Hepatocyte (in vitro differentiated cells): ENCODE data around the gene KAT14. TPM values are rescaled to one million over a fixed set of nuclear protein-coding genes. Genes with fewer than 3 reads are reported as not detected.

Experiments
- DNase-seq: peaks from one replicate; pipeline ENCODE4 v3.0.0-alpha.2; 2016; ENCODE audit warnings: low spot score
- H2AFZ ChIP-seq: fragments of 200-600 bp; sonication (generic); 2 replicates; pipeline ENCODE4 v1.6.0; 2016; ENCODE audit warnings: antibody characterized with exemption, mild to moderate bottlenecking
- H3K27ac ChIP-seq: fragments of 200-600 bp; sonication (generic); 2 replicates; pipeline ENCODE4 v1.5.1; 2016; ENCODE audit warnings: mild to moderate bottlenecking
- H3K27me3 ChIP-seq: fragments of 200-600 bp; sonication (generic); 2 replicates; pipeline ENCODE4 v1.6.1; 2016
- H3K36me3 ChIP-seq: fragments of 200-600 bp; sonication (generic); replicated peaks from 2 replicates; pipeline ENCODE4 v1.5.1; 2016; ENCODE audit warnings: low read depth; ENCODE audit not compliant: insufficient read depth
- H3K4me1 ChIP-seq: fragments of 200-600 bp; sonication (generic); 2 replicates; pipeline ENCODE4 v1.5.1; 2016; ENCODE audit warnings: mild to moderate bottlenecking, moderate library complexity; ENCODE audit not compliant: insufficient read depth
- H3K4me2 ChIP-seq: fragments of 200-600 bp; sonication (generic); 2 replicates; pipeline ENCODE4 v1.6.0; 2016
- H3K4me3 ChIP-seq: fragments of 200-600 bp; sonication (generic); 2 replicates; pipeline ENCODE4 v1.5.1; 2016; ENCODE audit warnings: mild to moderate bottlenecking
- H3K79me2 ChIP-seq: fragments of 200-600 bp; sonication (generic); 2 replicates; pipeline ENCODE4 v1.6.0; 2017; ENCODE audit warnings: mild to moderate bottlenecking
- H3K9me2 ChIP-seq: fragments of 200-600 bp; sonication (generic); replicated peaks from 2 replicates; pipeline ENCODE4 v1.6.0; 2017; ENCODE audit warnings: mild to moderate bottlenecking; ENCODE audit not compliant: insufficient read depth
- H3K9me3 ChIP-seq: fragments of 200-600 bp; sonication (generic); 2 replicates; pipeline ENCODE4 v1.5.1; 2016; ENCODE audit warnings: low read depth, mild to moderate bottlenecking
- H4K20me1 ChIP-seq: fragments of 200-600 bp; sonication (generic); 2 replicates; pipeline ENCODE4 v1.6.0; 2016; ENCODE audit warnings: mild to moderate bottlenecking; ENCODE audit not compliant: insufficient read depth, poor library complexity, severe bottlenecking
- EZH2 ChIP-seq: fragments of 200-600 bp; sonication (generic); IDR thresholded peaks from 2 replicates; pipeline ENCODE4 v1.6.1; 2016; ENCODE audit warnings: antibody characterized with exemption, mild to moderate bottlenecking, borderline replicate concordance
- EZH2phosphoT487 ChIP-seq: fragments of 200-600 bp; sonication (generic); IDR thresholded peaks from one replicate; pipeline ENCODE4 v1.6.1; 2018; ENCODE audit warnings: antibody characterized with exemption, mild to moderate bottlenecking, low read depth, moderate library complexity; ENCODE audit not compliant: unreplicated experiment, severe bottlenecking
- whole genome bisulfite sequencing: methylation state at CpG from one replicate; pipeline ENCODE4 v1.1.6; 2016; ENCODE audit warnings: low lambda C conversion rate; ENCODE audit errors: missing lambda C conversion rate; 5-methylcytosine and 5-hydroxymethylcytosine counted together
- polyA plus RNA-seq: library from polyadenylated mRNA; unstranded; fragments of >200 nt; fragmentation: Nextera tagmentation; extraction: Ambion mirVana; gene quantifications from 2 replicates; pipeline ENCODE4 v1.2.1, GENCODE V29; 2016
- total RNA-seq: library from RNA; depleted of rRNA; stranded (reverse); fragments of >200 nt; gene quantifications from 2 replicates; pipeline ENCODE4 v1.2.3, GENCODE V29; 2014
- TF ChIP-seq, protein P1 (sequence below): fragments of 200-600 bp; sonication (generic); IDR thresholded peaks from 2 replicates; pipeline ENCODE4 v1.5.1; 2016; ENCODE audit warnings: antibody characterized with exemption, mild to moderate bottlenecking; ENCODE audit not compliant: poor library complexity

KAT14 gene
- total and polyA plus RNA-seq, 2 experiments from 2014 or later: 12.3 to 20.6 TPM

DNA sequence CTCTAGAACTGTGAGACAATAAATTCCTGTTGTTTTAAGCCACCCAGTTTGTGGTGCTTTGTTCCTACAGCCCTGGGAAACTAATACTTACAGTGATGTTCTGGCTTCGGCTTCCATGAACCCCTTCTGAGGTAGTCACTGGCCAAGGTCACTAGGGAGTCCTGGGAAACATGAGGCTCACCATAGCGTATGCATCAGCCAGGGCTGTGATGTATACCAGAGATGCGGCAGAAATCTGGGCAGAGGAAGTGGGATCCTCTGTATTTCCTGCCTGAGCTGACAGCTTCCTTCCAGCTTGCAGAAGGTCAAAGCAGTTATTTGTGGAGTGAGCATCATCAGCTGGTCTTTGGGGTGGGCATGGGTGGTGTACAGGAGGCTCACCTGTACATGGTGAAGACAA, 27.9 kb downstream of the KAT14 start:
- H3K27ac ChIP-seq: peak overlapping the region; percentile 16
- no peaks in the 10 kb centered on the region for H3K27me3 ChIP-seq
- no peak for TF ChIP-seq EZH2phosphoT487
- TF ChIP-seq EZH2: no peak
- TF ChIP-seq, protein P1, sequence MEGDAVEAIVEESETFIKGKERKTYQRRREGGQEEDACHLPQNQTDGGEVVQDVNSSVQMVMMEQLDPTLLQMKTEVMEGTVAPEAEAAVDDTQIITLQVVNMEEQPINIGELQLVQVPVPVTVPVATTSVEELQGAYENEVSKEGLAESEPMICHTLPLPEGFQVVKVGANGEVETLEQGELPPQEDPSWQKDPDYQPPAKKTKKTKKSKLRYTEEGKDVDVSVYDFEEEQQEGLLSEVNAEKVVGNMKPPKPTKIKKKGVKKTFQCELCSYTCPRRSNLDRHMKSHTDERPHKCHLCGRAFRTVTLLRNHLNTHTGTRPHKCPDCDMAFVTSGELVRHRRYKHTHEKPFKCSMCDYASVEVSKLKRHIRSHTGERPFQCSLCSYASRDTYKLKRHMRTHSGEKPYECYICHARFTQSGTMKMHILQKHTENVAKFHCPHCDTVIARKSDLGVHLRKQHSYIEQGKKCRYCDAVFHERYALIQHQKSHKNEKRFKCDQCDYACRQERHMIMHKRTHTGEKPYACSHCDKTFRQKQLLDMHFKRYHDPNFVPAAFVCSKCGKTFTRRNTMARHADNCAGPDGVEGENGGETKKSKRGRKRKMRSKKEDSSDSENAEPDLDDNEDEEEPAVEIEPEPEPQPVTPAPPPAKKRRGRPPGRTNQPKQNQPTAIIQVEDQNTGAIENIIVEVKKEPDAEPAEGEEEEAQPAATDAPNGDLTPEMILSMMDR: no peak
- no peak overlapping the region for H2AFZ ChIP-seq
- peaks cover 44% of the 10 kb centered on the region for H3K79me2 ChIP-seq
- H3K36me3 ChIP-seq: peaks cover 5% of the 10 kb centered on the region
- 87% methylated on average over 3 of the region's 3 CpGs for WGBS
- H3K4me2 ChIP-seq: no peak overlapping the region
- peaks cover 4% of the 10 kb centered on the region for H3K4me1 ChIP-seq
- H3K4me3 ChIP-seq: no peak overlapping the region
- H3K9me3 ChIP-seq: no peaks in the 10 kb centered on the region
- no peak for DNase-seq
- H3K9me2 ChIP-seq: no peaks in the 10 kb centered on the region
- no peaks in the 10 kb centered on the region for H4K20me1 ChIP-seq

DNA sequence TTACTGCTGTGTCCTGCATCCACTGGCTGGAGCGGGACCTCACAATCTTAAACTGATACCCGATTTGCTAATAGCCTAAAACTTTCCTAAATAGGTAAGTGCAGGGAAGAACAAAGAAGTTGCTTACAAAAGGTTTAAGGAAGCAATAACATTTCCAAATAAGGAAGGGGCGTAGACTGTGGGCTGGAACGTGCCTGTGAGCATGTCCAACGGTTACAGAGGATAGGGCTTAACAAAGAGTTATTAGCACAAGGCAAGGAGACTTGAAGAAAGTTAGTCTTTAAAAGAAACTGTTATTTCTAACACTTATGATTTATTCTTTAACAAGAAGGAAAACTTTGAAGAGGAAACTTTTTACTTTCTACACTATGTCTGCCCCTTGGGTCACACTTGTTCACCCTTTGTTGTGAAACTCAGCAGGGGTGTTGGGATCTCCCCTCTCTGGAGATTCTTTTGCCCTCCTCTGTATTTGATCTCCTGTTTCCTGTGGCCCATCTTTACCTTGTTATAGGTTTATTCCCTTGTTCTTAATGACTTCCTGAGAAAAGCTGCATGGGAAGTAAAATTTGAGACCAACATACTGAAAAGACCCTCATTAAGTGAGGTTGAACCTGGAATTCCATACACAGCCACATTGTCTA, 28.7 kb downstream of the KAT14 start:
- Histone ChIP-seq H3K79me2 (peaks cover 49% of the 10 kb centered on the region), H3K9me2 (no peaks in the 10 kb centered on the region), H3K4me1 (peaks cover 4% of the 10 kb centered on the region), H3K4me3 (no peak overlapping the region), H3K4me2 (no peak overlapping the region), H4K20me1 (no peaks in the 10 kb centered on the region), H3K9me3 (no peaks in the 10 kb centered on the region), H2AFZ (no peak overlapping the region), H3K36me3 (peaks cover 5% of the 10 kb centered on the region), H3K27ac (peak overlapping the region; percentile 16), H3K27me3 (no peaks in the 10 kb centered on the region)
- no peak for DNase-seq
- 65% methylated on average over 5 of the region's 5 CpGs for WGBS
- TF ChIP-seq EZH2phosphoT487: no peak
- TF ChIP-seq EZH2: no peak
- TF ChIP-seq, protein P1: no peak

DNA sequence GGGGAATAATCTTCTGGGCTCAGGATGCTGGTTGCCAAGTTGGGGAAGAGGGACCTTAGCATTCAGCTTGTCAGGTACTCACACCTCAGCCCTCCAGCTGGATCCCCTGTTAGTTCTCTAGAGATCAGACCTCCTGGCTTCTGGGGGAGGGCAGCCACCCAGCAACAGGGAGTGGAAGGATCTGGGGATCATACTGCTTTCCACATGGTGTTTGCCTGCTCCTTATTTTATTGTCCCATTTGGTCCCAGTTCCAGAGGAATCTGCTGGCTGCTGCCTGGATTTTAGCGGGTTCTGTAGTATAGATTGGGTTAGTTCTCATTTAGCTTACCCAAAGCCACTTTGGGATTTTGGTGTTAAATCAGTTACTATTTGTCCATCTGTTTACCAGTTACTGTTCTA, 29.3 kb downstream of the KAT14 start:
- no peaks in the 10 kb centered on the region for H3K9me3 ChIP-seq
- H3K4me3 ChIP-seq: no peak overlapping the region
- no peak for DNase-seq
- no peaks in the 10 kb centered on the region for H3K27me3 ChIP-seq
- H3K4me2 ChIP-seq: no peak overlapping the region
- peaks cover 53% of the 10 kb centered on the region for H3K79me2 ChIP-seq
- H3K36me3 ChIP-seq: peaks cover 5% of the 10 kb centered on the region
- no peak overlapping the region for H3K27ac ChIP-seq
- peaks cover 4% of the 10 kb centered on the region for H3K4me1 ChIP-seq
- H2AFZ ChIP-seq: no peak overlapping the region
- H3K9me2 ChIP-seq: no peaks in the 10 kb centered on the region
- no peaks in the 10 kb centered on the region for H4K20me1 ChIP-seq
- no peak for TF ChIP-seq EZH2phosphoT487
- TF ChIP-seq, protein P1: no peak
- no peak for TF ChIP-seq EZH2
- WGBS: 100% methylated on average over 1 of the region's 1 CpG
